HG03439 (cell line): ENCODE measurements around the gene RPL35.

ENCODE experiments used
- ATAC-seq: cut with Tn5 transposase; IDR thresholded peaks from one replicate; pipeline ENCODE4 v1.9.1; 2021; ENCODE audit warnings: mild to moderate bottlenecking, moderate library complexity; ENCODE audit not compliant: unreplicated experiment

RPL35 gene

DNA sequence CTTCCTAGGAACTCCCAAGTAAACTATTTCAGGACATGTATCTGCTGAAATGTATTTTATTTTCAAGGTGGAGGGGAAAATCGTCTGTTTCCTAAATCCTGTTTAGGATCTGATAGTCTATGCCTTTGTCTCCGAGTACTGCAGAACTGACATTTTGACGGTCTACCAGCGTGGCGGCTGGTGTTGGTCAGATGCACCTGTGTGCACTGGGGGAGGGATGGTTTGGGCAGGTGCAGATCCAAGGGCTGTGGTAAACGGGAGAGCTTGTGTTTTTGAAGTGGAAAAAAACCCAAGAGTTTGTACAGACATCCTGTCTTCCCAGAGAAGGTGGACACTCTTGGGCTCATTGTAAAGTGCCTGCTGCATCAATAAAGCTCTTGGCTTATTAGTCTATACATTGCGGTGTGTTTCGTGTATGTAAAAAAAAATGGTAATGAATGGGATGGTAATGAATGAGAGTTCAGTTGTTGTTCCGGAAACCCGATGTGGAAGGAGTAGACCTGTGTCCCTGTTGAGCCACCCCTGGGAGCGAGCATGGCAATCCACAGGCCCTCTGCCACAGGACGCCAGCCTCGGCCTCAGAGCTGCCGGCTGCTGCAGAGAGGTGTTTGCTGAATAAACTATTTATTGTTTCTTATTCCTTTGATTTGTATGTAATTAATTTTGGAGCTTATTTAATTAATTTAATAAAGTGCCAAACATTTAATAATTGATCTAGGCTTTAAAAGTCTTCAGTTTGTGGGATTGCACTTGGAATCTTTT, 15.4 kb upstream of the RPL35 start:
- no peak for ATAC-seq

DNA sequence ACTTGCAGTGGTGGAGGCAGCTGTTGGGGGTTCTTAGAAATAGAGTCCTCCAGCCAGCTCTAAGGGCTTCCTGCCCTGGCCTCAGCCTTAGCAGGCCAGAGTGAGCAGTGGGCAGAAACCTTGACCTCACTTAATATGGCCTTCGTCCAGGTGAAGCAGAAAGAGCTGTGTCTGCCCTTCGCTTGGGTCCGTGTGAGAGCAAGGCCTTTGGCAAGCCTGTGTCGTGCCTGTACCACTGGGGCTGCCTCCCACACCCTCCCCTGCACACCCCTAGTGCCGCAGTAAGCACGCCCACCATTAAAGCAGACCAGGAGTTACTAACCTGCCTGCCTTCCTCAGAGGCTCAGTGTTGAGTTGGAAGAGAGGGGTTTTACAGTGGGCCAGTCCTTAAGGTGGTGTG, 13.7 kb upstream of the RPL35 start:
- ATAC-seq, result no peak

DNA sequence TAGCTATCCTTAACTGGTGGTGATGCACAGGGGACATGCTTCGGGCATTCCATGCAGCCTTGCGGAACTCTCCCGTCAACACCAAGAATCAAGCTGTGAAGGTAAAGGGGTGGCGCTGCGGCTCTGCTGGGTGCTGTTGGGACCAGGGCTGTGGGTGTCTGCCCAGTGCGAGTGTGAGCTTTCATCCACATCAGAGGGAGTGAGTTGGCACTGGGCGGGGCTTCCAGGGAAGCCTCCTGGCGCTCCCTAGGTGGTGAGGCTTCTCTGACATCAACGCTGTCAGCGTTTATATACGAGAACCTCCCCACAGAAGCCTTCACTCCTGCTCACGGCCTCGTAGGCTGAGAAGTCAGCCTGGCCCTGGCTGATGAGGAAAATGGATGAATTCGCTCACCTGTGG, 11.9 kb upstream of the RPL35 start:
- no peak for ATAC-seq

DNA sequence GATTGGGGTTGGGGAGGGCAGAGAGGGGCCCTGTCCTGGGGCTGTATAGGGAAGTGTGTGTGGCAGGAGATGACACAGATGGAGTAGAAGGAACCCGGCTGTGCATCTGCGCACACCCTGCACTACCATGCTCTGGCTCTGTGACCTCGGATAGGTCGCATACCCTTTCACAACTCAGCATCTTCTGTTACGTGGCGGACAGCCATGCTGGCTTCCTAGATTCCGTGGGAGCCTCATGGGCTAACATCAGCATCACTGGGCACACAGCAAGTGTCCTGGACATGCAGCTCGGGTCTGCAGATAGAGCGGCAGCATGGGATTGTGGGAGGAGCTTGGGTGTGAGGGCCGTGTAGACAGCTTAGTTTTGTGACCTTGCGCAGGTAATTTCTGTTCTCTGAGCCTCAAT, 9.4 kb upstream of the RPL35 start:
- ATAC-seq, result no peak

DNA sequence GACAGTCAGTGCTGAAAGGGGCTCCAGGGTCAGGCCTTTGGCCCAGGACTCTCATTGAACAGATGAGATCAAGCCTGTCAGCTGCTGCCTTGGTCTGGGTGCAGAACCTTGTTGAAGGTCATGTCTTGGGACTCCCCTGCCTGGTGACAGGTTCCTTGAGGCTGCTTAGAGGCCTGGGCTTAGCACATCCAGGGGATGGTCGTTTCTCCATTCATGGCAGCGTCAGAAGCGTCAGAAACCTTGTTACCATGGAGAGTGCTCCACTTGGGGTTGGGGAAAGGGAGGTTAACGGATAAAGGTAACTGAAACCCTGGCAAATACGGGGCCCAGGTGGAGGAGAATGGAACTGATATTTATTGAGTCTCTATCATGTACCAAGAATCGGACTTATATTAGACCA, 9.0 kb upstream of the RPL35 start:
- ATAC-seq, result no peak

DNA sequence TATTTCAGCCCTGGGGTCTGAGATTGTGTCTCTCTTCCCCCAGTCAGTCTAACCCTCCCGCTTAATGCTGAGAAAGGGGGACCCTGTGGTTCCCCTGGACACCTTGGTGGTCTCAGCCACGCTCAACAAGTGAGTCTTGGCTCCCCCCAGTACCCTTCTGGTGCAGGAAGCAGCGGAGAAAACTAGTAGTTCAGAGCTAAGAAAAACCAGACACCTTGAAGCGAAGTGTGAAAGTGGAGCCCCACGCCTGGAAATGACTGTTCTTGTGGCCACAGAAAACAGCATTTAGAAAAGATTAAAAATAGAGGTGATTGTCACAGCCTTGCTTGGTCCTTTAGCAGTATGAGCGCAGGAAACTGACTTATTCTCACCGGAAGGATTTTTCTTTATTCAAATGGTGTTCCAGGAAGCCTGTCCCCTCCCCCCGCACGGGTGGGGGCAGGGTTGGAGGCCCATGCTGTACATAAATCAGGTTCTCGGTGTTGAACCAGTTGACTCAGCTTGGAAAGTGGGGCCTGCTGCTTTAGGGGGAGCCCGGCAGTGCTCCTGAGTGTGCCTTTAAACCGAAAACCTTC, 8.3 kb upstream of the RPL35 start:
- peak; percentile 35 for ATAC-seq

DNA sequence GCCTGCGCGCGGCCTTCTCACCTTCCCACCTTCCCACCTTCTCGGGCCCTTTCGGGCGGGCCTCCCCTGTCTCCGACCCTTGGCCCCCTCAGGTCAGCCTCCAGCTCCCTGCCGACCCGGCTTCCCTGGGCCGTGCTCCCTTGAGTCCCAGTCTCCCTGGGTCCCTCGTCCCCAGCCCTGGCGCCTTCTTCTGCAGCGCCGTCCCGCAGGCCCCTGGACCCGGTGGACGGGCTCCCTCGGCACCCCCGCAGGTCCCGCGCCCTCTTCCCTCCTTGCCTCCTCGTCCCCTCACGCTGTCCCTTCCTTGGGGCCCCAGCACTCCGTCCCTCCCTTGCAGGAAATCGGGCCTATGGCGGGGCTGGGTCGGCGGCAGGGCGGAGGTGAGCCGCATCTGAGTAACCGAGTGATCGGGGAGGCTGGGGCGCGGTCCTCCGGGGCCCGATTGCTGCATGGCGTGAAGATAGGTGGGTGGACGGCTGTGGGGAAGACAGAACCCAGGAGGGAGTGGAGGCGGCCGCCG, 7.8 kb upstream of the RPL35 start:
- peak; percentile 17 for ATAC-seq

DNA sequence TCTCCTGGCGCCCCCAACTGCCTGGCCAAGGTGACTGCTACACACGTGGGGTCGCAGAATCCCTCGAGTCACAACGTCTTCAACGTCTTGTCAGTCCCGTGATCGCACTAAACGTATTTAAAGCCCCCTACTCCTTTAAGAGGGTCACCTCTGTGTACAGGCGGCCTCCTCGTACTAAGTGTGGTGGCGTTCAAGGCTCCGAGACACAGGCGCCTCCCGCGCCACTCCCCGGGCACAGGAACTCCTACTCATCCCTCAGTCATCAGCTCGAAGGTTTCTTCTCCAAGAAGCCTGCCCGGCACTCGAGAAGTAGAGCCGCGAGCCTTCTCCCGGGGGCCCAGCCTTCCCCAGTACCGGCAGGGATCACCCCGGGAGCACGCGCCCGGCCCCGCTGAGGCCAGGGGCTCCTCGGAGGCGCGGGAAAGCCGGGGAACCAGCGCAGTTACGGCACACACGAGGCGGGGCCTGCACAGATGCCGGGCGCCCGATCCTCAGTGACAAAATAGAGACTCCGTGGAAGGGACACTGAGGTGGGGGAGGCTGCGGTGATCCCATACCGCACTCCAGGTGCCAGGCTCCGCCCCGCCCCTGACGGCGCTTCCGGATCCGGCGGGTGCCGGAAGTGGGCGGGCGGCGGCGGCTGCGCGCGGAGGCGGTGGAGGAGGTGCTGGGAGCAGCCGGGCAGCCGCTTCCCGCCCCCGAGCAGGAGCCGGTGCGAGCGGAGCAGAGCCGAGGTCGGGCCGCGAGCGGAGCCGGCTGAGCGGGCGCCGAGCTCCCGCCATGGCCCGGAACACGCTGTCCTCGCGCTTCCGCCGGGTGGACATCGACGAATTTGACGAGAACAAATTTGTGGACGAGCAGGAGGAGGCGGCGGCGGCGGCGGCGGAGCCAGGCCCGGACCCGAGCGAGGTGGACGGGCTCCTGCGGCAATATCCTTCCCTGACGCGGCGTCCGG, 7.0 kb upstream of the RPL35 start:
- peak; percentile 56 for ATAC-seq

DNA sequence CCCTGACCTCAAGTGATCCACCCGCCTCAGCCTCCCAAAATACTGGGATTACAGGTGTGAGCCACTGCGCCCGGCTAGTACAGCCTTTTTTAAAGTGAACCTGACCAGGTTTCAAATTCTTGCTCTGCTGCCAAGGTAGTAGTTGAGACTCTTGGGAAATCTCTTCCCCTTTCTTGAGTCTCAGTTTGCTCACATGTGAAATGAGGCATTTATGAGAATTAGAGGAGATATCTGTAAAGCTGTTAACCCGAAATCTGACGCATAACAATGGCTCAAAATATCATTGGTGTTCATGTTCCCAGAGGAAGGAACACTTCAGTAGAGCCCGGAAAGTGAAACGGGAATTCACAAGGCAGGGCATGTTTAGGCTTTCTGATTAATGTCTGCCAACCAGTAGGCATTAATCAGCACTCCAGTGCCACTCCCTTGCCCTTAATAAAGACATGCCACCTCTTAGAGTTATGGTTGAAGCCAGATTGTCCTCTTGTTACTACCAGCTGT, 1.7 kb upstream of the RPL35 start:
- no peak for ATAC-seq

DNA sequence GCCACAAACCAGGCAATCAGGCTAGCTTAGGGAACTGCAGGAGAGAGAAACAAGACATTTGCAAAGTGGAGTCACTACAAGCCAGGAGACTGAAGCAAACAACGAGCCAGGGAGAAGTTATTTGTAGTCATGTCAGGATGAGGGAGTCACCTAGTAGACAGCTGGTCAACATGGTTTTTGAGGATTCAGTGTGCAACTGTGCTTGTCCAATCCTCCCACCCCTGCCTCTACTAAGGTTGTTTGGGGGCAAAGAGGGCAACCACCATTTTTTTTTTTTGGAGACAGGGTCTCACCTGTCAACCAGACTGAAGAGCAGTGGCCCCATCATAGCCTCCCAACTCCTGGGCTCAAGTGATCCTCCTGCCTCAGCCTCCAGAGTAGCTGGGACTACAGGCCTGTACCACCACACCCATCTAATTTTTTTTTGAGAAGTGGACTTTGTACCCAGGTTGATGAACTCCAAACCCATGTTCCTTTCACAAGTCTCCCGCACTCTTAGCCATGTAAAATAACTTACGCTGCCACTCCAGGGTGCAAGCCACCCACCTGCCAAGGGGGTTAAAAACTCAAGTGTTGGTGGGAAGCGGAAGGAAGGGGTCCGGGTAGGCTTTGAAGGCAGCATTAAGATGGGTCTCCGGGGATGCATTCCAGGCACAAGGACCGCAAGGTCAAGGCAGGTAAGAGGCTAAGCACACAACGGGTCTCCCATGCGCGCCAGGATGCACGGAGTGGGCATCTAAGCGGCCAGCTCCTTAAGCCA, 995 bp downstream of the RPL35 start:
- ATAC-seq, result no peak

DNA sequence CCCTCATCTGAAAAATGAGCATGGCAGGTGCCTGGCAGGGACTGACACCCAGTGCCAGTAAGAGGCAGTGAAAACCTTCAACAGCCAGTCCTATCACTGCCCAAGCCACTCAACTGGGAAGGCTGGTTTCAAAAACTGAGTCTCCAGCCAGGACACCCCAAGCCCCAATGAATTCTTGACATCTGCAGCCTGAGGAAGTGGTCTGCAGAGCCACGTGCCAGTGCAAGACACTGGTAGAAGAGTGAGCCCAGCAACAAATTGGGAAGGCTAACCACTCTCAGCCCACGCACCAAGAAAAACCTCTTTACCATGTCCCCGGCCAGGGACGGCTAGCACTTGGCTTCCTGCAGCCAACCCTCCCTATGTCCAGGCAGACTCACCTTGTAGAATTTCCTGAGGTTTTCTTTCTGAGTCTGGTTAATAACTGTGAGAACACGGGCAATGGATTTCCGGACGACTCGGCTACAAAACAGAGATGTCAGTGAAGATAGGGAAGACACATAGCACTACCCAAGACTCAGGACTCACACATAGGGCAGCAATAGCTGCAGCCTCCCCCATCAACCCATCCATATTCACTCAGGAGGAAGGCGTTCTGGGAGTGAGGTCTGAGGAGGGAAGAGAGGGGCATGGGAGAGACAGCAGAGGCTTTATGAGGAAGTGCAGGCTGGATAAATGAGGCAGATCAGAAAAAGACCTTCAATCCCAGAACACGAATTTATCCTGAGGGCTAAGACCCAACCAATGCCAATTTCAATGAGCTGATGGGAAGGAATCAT, 1.8 kb downstream of the RPL35 start:
- ATAC-seq, result no peak

DNA sequence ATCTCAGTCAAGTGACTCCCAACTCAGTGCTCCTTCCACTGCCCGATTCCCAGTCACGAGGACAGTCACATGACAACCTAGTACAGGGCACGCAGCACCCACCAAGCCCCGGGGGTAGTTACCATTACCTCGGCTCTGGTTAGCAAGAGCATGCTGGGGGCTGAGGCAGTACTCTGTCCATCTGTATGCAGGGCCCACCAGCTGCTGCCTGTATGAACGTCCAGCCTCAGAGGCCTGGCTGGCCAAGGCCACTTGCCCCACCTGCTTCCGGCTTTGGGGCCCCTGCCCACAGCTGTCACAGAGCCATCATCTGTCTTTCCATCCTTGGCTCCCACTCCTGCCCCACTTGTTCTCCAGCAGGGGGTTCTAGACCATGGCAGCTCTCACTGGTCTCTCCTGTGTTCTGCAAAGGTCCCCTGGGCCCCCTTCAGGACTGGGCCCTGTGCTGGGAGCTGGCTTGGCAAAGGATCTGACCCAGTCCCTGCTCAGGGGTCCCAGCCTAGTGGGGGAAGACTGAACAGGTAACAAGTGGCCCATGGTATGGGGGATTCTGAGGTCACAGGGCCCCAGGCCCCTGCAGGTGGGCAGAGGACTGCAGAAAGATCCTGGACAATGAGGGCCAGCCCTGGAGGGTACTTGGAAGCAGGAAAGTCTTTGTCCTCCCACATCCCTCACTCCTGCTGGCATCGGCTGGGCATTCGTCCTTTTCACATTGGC, 3.3 kb downstream of the RPL35 start:
- ATAC-seq, result no peak

DNA sequence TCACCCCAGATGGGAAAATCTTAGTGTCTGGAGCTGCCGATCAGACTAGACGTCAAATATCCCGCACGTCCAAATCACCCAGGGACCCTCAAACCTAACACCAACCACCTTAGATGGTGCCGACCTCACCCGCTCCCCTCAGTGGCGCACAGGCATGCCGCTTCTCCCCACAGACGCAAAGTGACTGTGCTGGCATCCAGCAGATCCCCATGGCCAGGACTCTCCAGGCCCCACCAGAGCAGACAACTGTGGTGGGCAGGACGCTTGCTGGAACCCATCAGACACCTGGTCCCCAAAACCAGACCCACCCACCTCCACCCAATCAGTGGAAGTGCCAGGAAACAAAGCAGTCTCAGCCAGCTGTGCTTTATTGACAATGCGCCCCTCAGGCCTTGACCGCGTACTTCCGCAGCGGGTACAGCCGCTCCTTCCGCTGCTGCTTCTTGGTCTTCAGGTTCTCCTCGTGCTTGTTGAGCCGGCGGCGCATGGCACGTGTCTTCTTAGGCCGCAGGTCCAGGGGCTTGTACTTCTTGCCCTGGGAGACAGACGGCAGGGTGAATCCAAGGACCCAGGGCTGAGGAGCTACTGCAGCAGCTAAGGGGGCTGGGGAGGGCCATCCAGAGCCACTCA, 4.1 kb downstream of the RPL35 start:
- no peak for ATAC-seq

DNA sequence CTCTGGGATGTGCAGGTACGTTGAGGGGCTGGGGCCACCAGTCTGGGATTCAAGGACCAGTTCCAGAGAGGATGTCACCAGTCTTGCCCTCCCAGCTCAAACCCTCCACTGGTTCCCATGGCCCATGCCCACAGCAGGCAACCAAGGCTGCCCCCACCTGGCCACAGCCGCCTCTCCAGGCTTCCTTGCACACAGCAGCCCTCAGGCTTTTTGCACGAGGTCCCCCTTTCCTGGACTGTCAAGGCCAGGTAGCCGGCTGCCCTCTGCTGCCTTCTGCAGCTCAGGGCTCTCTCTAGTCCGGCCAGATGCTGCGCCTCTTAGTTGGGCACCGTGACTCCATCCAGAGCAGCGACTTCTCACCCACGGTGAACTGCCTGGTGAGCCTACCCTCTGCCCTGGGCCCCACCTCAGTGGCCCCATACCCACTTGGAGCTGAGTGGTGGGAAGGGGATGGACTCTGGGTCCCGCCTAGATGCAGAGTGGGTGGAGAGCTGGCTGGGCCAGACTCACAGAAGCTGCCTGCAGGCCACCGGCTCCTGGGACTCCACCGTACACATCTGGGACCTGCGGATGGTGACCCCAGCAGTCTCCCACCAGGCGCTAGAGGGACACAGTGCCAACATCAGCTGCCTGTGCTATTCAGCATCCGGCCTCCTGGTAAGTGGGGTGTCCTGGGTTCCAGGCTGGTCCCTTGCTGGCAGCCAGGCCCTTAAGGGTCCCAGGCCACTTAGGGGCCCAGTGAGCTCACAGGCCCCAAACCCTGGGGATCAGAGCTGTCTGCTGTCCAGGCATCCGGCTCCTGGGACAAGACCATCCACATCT, 5.6 kb downstream of the RPL35 start:
- no peak for ATAC-seq

DNA sequence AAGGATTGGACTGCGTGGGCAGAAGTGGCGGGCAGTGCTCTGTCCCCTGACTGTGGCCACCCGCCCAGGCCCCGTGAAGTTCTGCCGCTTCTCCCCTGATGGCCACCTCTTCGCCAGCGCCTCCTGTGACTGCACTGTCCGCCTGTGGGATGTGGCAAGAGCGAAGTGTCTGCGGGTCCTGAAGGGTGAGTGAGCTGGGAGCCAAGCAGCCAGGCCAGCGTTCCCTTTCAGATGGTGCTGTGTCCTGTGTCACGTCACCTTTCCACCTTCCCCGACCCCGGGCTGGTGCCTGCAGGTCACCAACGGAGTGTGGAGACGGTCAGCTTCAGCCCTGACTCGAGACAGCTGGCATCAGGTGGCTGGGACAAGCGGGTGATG, 6.2 kb downstream of the RPL35 start:
- ATAC-seq, result no peak

DNA sequence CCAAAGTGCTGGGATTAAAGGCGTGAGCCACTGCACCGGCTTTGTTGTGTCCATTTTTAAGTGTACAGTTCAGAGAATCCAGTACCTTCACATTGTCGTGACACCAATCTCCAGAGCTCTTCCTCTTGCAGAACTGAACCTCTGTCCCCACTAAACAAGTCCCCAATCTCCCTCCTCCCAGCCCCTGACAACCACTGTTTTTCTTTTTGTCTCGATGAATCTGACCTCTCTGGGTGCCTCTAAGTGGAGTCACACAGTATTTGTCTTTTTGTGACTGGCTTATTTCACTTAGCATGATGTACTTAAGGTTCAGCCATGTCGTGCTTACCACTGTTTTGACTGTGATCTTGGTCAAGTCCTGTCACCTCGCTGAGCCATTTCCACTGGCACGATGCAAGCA, 6.9 kb downstream of the RPL35 start:
- no peak for ATAC-seq

DNA sequence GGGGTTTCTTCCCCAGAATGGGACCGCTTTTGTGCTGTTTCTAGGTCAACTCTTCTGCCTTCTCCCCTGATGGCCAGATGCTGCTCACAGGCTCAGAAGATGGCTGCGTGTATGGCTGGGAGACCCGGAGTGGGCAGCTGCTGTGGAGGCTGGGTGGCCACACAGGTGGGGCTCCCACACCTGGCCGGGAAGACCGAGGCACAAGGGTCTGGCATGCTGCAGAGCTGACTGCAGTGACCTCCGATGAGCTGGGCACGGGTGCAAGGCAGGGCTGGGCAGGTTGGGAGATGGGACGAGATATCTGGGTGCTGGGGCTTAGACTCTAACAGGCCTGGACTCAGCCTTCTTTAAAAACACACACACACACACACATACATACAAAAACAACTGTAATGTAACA, 7.6 kb downstream of the RPL35 start:
- no peak for ATAC-seq

DNA sequence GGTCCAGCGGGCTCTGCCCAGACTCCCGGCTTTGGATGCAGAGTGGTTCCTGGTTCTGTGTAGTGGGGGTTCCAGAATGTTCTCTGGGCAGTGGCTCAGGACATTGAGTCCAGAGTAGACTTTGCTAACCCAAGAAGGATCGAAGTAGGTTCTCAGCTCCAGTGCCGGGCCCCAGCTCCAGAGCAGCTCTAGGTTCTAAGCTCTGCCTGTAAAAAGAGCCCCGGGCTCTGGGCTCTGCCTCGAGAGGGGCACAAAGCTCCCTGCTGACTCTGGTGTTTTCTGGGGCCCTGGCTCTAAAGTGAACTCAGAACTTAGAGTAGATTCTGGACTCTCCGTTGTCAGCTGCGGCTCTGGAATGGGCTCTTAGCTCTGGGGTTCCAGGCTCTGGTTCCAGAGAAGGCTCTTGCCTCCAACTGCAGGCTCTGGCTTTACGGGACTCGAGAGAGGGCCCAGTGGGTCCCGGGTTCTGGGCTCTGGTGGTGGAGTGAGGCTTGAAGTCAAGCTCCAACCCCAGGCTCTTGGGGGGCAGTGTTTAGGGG, 8.1 kb downstream of the RPL35 start:
- ATAC-seq, result no peak
